Activated T-cell treated with anti-CD3 and anti-CD28 coated beads, Interleukin-2, amount 50 U/mL, for 1 hour (primary cell): ENCODE results near the gene GLRX2.

Experiments
- DNase-seq: peaks from one replicate; pipeline ENCODE4 v3.0.0-alpha.2; 2020

The GLRX2 gene

GRCh38 chr1:193111641-193112090 lies 6.5 kb upstream of the GLRX2 start:
- no peak for DNase-seq

GRCh38 chr1:193110864-193111263 lies 5.7 kb upstream of the GLRX2 start:
- DNase-seq = no peak

GRCh38 chr1:193110246-193110645 lies 5.0 kb upstream of the GLRX2 start:
- no peak for DNase-seq

- no peak for DNase-seq
These were observed 4.4 kb upstream of the GLRX2 start for GRCh38 chr1:193109619-193110018.

- no peak for DNase-seq
These were observed 3.3 kb upstream of the GLRX2 start for GRCh38 chr1:193108471-193108870.

- no peak for DNase-seq
These were observed 585 bp upstream of the GLRX2 start for GRCh38 chr1:193105821-193106177.

- peak; percentile 30 for DNase-seq
These were observed 710 bp downstream of the GLRX2 start for GRCh38 chr1:193104502-193104906.

GRCh38 chr1:193103759-193104501 lies 1.3 kb downstream of the GLRX2 start:
- no peak for DNase-seq

GRCh38 chr1:193102662-193103061 lies 2.6 kb downstream of the GLRX2 start:
- no peak for DNase-seq

- DNase-seq = no peak
These were observed 11.1 kb downstream of the GLRX2 start for GRCh38 chr1:193094112-193094511.

GRCh38 chr1:193090865-193091264 lies 14.3 kb downstream of the GLRX2 start:
- no peak for DNase-seq

GRCh38 chr1:193087893-193088292 lies 17.3 kb downstream of the GLRX2 start:
- no peak for DNase-seq

GRCh38 chr1:193086342-193086741 lies 18.9 kb downstream of the GLRX2 start:
- DNase-seq = no peak

- no peak for DNase-seq
These were observed 20.0 kb downstream of the GLRX2 start for GRCh38 chr1:193085263-193085662.

- no peak for DNase-seq
These were observed 21.7 kb downstream of the GLRX2 start for GRCh38 chr1:193083365-193084088.

- DNase-seq = no peak
These were observed 26.0 kb downstream of the GLRX2 start for GRCh38 chr1:193079187-193079586.

- DNase-seq = no peak
These were observed 27.2 kb downstream of the GLRX2 start for GRCh38 chr1:193077991-193078390.

- no peak for DNase-seq
These were observed 34.3 kb downstream of the GLRX2 start for GRCh38 chr1:193070942-193071341.

- no peak for DNase-seq
These were observed 34.8 kb downstream of the GLRX2 start for GRCh38 chr1:193070386-193070753.

- DNase-seq = no peak
These were observed 35.3 kb downstream of the GLRX2 start for GRCh38 chr1:193069748-193070385.

GRCh38 chr1:193068013-193068412 lies 37.2 kb downstream of the GLRX2 start:
- no peak for DNase-seq

GRCh38 chr1:193066606-193067005 lies 38.6 kb downstream of the GLRX2 start:
- no peak for DNase-seq

- no peak for DNase-seq
These were observed 39.3 kb downstream of the GLRX2 start for GRCh38 chr1:193065954-193066353.
